ENCODE measurements around the gene FAM72C.
"Not testable (repeated sequence)": the region's sequence is repeated elsewhere in the genome, so short reads cannot be mapped to it uniquely, and the experiment has no call there.

The FAM72C gene

GRCh38 chr1:143971924-143972700, at the start of gene FAM72C:
Gene FAM72C, minus strand, starts transcription at chr1:143971986. Its CDS starts 845 bp downstream, at chr1:143971141.
- not testable (repeated sequence) for DNase-seq

- DNase-seq = not testable (repeated sequence)
These were observed 48.4 kb upstream of the FAM72C start for GRCh38 chr1:144020001-144020738.

- DNase-seq = not testable (repeated sequence)
These were observed 47.3 kb upstream of the FAM72C start for GRCh38 chr1:144019101-144019500.

GRCh38 chr1:144015180-144015966, 43.6 kb upstream of the FAM72C start:
- not testable (repeated sequence) for DNase-seq

GRCh38 chr1:144014528-144014927, 42.7 kb upstream of the FAM72C start:
- DNase-seq = not testable (repeated sequence)

- not testable (repeated sequence) for DNase-seq
These were observed 42.3 kb upstream of the FAM72C start for GRCh38 chr1:144014121-144014520.

GRCh38 chr1:144012168-144012733, 40.5 kb upstream of the FAM72C start:
- DNase-seq = not testable (repeated sequence)

GRCh38 chr1:144009410-144009809, 37.6 kb upstream of the FAM72C start:
- DNase-seq = not testable (repeated sequence)

- DNase-seq = not testable (repeated sequence)
These were observed 32.5 kb upstream of the FAM72C start for GRCh38 chr1:144004259-144004658.

GRCh38 chr1:144003306-144004029, 31.7 kb upstream of the FAM72C start:
- DNase-seq = not testable (repeated sequence)

- DNase-seq = not testable (repeated sequence)
These were observed 30.5 kb upstream of the FAM72C start for GRCh38 chr1:144002141-144002881.

- DNase-seq = not testable (repeated sequence)
These were observed 29.3 kb upstream of the FAM72C start for GRCh38 chr1:144001077-144001476.

- not testable (repeated sequence) for DNase-seq
These were observed 24.2 kb upstream of the FAM72C start for GRCh38 chr1:143996020-143996419.

GRCh38 chr1:143993301-143993907, 21.6 kb upstream of the FAM72C start:
- not testable (repeated sequence) for DNase-seq

- not testable (repeated sequence) for DNase-seq
These were observed 18.9 kb upstream of the FAM72C start for GRCh38 chr1:143990699-143991098.

- DNase-seq = not testable (repeated sequence)
These were observed 17.9 kb upstream of the FAM72C start for GRCh38 chr1:143989719-143990118.

- DNase-seq = not testable (repeated sequence)
These were observed 17.6 kb upstream of the FAM72C start for GRCh38 chr1:143989427-143989712.

- DNase-seq = not testable (repeated sequence)
These were observed 17.0 kb upstream of the FAM72C start for GRCh38 chr1:143988602-143989426.

- DNase-seq = not testable (repeated sequence)
These were observed 16.1 kb upstream of the FAM72C start for GRCh38 chr1:143987868-143988267.

All from NCI-H774 (cell line).